NT2/D1 (cell line): ENCODE measurements around the gene DAPK3.

Source experiments
- DNase-seq: peaks from one replicate; pipeline ENCODE4 v3.0.0-alpha.2; 2011; ENCODE audit warnings: low read depth, low spot score
- H3K27me3 ChIP-seq: 2 replicates; pipeline ENCODE4 v1.6.0; 2011; ENCODE audit warnings: mild to moderate bottlenecking; ENCODE audit not compliant: insufficient read length, insufficient read depth
- H3K36me3 ChIP-seq: 2 replicates; pipeline ENCODE4 v1.6.1; 2011; ENCODE audit warnings: mild to moderate bottlenecking, low read length, mixed read lengths; ENCODE audit not compliant: insufficient read depth, insufficient read length
- H3K4me1 ChIP-seq: 2 replicates; pipeline ENCODE4 v1.5.1; 2011; ENCODE audit not compliant: insufficient read depth, insufficient read length
- H3K4me3 ChIP-seq: 2 replicates; pipeline ENCODE4 v1.5.1; 2011; ENCODE audit warnings: low read depth; ENCODE audit not compliant: insufficient read length
- H3K9ac ChIP-seq: 2 replicates; pipeline ENCODE4 v1.6.0; 2011; ENCODE audit warnings: low read depth; ENCODE audit not compliant: insufficient read length
- H3K9me3 ChIP-seq: 2 replicates; pipeline ENCODE4 v1.5.1; 2011; ENCODE audit warnings: mild to moderate bottlenecking, low read length; ENCODE audit not compliant: insufficient read depth
- SUZ12 ChIP-seq: IDR thresholded peaks from 2 replicates; pipeline ENCODE4 v1.6.1; 2011; ENCODE audit not compliant: insufficient read length, insufficient read depth; ENCODE audit errors: extremely low read depth
- YY1 ChIP-seq: IDR thresholded peaks from 2 replicates; pipeline ENCODE4 v1.6.1; 2011; ENCODE audit not compliant: insufficient read length, insufficient read depth
- ZNF274 ChIP-seq: IDR thresholded peaks from 2 replicates; pipeline ENCODE4 v1.6.1; 2011; ENCODE audit warnings: mild to moderate bottlenecking, low read depth, low read length

The DAPK3 gene

GRCh38 chr19:3979674-3980352 is 8.9 kb upstream of the DAPK3 start:
- no peak overlapping the region for H3K9ac ChIP-seq
- peaks cover 47% of the 10 kb centered on the region for H3K4me1 ChIP-seq
- H3K36me3 ChIP-seq: peaks cover 98% of the 10 kb centered on the region
- TF ChIP-seq SUZ12 (no peak), ZNF274 (no peak), YY1 (no peak)
- H3K4me3 ChIP-seq: no peak overlapping the region
- no peaks in the 10 kb centered on the region for H3K9me3 ChIP-seq
- no peak for DNase-seq
- H3K27me3 ChIP-seq: no peaks in the 10 kb centered on the region

- Histone ChIP-seq H3K9me3 (no peaks in the 10 kb centered on the region), H3K27me3 (no peaks in the 10 kb centered on the region), H3K4me3 (no peak overlapping the region), H3K9ac (no peak overlapping the region), H3K4me1 (peaks cover 47% of the 10 kb centered on the region), H3K36me3 (peaks cover 92% of the 10 kb centered on the region)
- DNase-seq: no peak
- TF ChIP-seq ZNF274: no peak
- no peak for TF ChIP-seq SUZ12
- no peak for TF ChIP-seq YY1
These were observed 8.4 kb upstream of the DAPK3 start for GRCh38 chr19:3979289-3979673.

DNA sequence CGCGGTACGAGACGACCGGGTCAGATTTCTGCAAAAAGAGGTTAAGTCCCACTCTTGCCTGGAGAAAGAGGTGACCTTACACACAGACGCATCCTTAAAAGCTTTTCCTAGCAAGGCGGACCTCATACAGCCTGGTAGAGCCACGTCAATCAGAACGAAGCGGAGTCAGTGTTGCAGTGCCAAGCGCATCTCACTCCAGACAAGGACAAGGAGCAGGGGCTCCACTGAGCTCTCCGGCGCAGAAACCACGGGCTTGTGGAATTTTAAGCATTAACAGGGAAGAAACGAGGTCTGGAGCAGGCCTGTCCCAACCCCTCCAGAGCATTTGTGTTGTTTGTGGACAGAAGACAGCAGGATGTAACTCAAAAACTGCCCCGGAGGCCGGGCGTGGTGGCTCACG is 7.2 kb upstream of the DAPK3 start:
- no peak overlapping the region for H3K4me3 ChIP-seq
- H3K4me1 ChIP-seq: peaks cover 38% of the 10 kb centered on the region
- no peaks in the 10 kb centered on the region for H3K9me3 ChIP-seq
- peaks cover 81% of the 10 kb centered on the region for H3K36me3 ChIP-seq
- no peaks in the 10 kb centered on the region for H3K27me3 ChIP-seq
- no peak for DNase-seq
- no peak overlapping the region for H3K9ac ChIP-seq
- TF ChIP-seq SUZ12 (no peak), ZNF274 (no peak), YY1 (no peak)

GRCh38 chr19:3977242-3978143 is 6.6 kb upstream of the DAPK3 start:
- peak overlapping the region; percentile 44 for H3K9ac ChIP-seq
- peaks cover 32% of the 10 kb centered on the region for H3K4me1 ChIP-seq
- no peak overlapping the region for H3K4me3 ChIP-seq
- H3K36me3 ChIP-seq: peaks cover 77% of the 10 kb centered on the region
- DNase-seq: no peak
- TF ChIP-seq ZNF274: no peak
- no peaks in the 10 kb centered on the region for H3K27me3 ChIP-seq
- no peaks in the 10 kb centered on the region for H3K9me3 ChIP-seq

DNA sequence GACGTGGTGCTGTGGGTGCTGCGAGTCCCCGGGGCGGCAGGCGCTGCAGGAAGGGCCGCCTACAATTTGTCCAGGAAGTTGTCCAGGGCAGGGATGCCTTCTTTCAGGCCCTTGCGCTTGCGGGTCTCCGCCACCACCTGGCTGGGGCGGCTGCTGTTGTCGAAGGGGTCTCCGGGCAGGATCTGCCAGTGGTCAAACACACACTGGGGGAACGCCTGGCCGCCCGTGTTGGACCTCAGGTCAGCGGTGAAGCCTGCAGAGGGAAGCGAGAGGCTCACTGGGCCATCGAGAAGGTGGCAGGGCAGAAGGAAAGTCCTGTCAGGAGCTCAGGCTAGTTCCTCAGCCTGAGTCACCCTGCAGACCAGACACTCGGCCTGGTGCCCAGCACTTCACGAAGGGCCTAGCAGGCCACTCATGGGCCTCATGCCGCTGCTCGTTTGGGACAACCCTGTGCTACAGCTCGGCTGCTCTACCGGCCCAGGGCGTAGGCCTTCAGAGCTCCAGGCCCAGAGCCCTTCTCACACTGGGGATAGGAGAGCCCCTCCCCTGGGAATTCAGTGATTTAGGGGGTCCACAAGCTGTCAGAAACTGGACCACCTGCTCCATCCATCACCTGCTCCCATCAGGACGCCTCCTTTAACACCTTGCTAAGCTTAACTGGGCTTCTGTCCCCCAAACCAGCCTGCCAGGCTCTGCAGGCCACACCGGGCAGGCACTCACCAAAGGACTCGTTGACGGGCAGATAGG is 5.8 kb upstream of the DAPK3 start:
- peak overlapping the region; percentile 44 for H3K9ac ChIP-seq
- peaks cover 26% of the 10 kb centered on the region for H3K4me1 ChIP-seq
- no peak overlapping the region for H3K4me3 ChIP-seq
- no peak for DNase-seq
- H3K27me3 ChIP-seq: no peaks in the 10 kb centered on the region
- no peaks in the 10 kb centered on the region for H3K9me3 ChIP-seq
- TF ChIP-seq YY1 (no peak), SUZ12 (no peak), ZNF274 (no peak)
- peaks cover 69% of the 10 kb centered on the region for H3K36me3 ChIP-seq

DNA sequence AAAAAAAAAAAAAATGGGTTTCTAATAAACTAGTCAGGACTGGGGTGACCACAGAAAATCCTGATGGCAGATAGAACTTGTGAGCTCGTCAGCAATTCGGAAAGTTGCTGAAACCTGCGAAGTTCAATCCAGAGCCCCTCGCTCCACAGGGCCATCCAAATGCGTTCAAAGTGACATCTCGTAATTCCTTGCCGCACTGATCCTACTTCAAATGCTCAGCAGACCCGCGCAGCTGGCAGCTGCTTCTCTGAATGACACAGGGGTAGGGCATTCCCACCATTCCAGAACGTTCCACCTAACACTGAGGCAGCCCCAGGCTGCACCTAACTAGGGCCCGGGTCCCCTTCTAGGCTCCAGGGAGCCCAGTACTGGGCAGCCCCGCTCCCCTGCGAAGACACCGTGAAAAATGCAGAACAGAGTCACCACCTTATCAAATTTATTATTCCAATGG is 4.8 kb upstream of the DAPK3 start:
- Histone ChIP-seq H3K9me3 (no peaks in the 10 kb centered on the region), H3K27me3 (no peaks in the 10 kb centered on the region), H3K36me3 (peaks cover 59% of the 10 kb centered on the region), H3K4me1 (peaks cover 21% of the 10 kb centered on the region), H3K4me3 (no peak overlapping the region), H3K9ac (no peak overlapping the region)
- TF ChIP-seq ZNF274: no peak
- no peak for DNase-seq

DNA sequence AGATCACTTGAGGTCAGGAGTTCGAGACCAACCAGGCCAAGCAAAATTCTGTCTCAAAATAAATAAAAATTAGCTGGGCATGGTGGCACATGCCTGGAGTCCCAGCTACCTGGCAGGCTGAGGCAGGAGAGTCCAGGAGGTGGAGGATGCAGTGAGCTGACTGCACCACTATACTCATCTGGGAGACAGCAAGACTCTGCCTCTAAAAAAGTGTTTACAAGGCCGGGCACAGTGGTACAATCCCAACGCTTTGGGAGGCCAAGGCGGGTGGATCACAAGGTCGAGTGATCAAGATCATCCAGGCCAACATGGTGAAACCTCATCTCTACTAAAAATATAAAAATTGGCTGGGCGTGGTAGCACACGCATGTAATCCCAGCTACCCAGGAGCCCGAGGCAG is 4.2 kb upstream of the DAPK3 start:
- TF ChIP-seq SUZ12 (no peak), ZNF274 (no peak), YY1 (no peak)
- no peak for DNase-seq
- Histone ChIP-seq H3K9me3 (no peaks in the 10 kb centered on the region), H3K27me3 (no peaks in the 10 kb centered on the region), H3K4me3 (no peak overlapping the region), H3K36me3 (peaks cover 53% of the 10 kb centered on the region), H3K9ac (no peak overlapping the region), H3K4me1 (peaks cover 18% of the 10 kb centered on the region)
